Nephron (organoid): ENCODE results near the gene THAP7.
A peak's percentile ranks its signal among the peaks of the same experiment; 100 is the strongest.

ENCODE experiments used
- H3K27ac Mint-ChIP-seq, 3 experiments: 2 replicates each; pipeline ENCODE4 v1.8.0; 2020; ENCODE audit warnings: mixed read lengths in 3 of 3, mild to moderate bottlenecking in 2 of 3, moderate library complexity in 1 of 3
- H3K27me3 Mint-ChIP-seq: 2 replicates; pipeline ENCODE4 v1.8.0; 2021; ENCODE audit warnings: low read depth, mild to moderate bottlenecking, moderate library complexity, mixed read lengths
- H3K36me3 Mint-ChIP-seq: 2 replicates; pipeline ENCODE4 v1.8.0; 2020; ENCODE audit warnings: low read depth, mixed read lengths
- H3K4me1 Mint-ChIP-seq: 2 replicates; pipeline ENCODE4 v1.8.0; 2020; ENCODE audit warnings: mixed read lengths
- H3K4me3 Mint-ChIP-seq, 3 experiments: 2 replicates each; pipeline ENCODE4 v1.8.0; 2020; ENCODE audit warnings: mild to moderate bottlenecking in 3 of 3, mixed read lengths in 3 of 3, moderate library complexity in 2 of 3
- H3K9me3 Mint-ChIP-seq: 2 replicates; pipeline ENCODE4 v1.8.0; 2020; ENCODE audit warnings: mixed read lengths
- TF ChIP-seq, protein P1 (sequence below), 3 experiments: fragments of 200-600 bp; sonication (generic); IDR thresholded peaks; one replicate each; pipeline ENCODE4 v1.5.0; 2021; ENCODE audit warnings: antibody characterized with exemption in 3 of 3; ENCODE audit not compliant: unreplicated experiment in 3 of 3

Gene THAP7

DNA sequence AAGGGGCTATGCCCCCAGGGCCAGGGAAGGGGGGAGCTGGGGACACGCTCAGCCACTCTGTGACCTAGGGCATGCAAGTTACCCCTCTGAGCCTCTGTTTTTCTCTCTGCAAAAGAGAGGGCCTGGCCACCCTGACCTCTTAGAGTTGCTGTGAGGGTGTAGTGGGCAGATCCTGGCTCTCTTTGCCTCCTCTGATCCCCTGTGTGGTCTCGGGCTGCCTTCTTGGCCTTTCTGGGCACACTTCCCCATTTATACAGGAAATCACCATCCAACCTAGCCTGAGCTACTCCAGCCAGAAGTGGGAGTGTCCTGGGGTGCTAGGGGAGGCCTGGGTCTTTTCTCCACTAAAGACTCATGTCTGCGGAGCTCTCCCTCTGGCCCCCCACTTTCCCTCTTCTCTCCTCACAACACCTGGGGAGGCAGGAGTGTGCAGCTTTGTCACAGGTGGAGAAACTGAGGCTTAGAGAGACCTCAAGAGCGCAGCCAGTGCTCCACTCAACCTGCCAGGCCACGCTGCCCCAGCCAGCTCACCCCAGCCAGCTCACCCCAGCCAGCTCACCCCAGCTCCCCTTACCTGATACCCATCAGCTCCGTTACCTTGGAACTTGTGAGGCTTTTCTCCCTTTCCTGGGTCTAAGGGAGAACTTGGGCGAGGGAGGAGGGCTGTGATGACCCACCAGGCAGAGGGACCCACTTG, 33.5 kb downstream of the THAP7 start:
- TF ChIP-seq, protein P1, sequence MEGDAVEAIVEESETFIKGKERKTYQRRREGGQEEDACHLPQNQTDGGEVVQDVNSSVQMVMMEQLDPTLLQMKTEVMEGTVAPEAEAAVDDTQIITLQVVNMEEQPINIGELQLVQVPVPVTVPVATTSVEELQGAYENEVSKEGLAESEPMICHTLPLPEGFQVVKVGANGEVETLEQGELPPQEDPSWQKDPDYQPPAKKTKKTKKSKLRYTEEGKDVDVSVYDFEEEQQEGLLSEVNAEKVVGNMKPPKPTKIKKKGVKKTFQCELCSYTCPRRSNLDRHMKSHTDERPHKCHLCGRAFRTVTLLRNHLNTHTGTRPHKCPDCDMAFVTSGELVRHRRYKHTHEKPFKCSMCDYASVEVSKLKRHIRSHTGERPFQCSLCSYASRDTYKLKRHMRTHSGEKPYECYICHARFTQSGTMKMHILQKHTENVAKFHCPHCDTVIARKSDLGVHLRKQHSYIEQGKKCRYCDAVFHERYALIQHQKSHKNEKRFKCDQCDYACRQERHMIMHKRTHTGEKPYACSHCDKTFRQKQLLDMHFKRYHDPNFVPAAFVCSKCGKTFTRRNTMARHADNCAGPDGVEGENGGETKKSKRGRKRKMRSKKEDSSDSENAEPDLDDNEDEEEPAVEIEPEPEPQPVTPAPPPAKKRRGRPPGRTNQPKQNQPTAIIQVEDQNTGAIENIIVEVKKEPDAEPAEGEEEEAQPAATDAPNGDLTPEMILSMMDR (IDR thresholded peaks at IDR 0.05; ENCODE audit: unreplicated experiment in 3 of 3), result no peak
- H3K36me3 Mint-ChIP-seq, result no peaks in the 10 kb centered on the region
- no peaks in the 10 kb centered on the region for H3K9me3 Mint-ChIP-seq
- H3K27me3 Mint-ChIP-seq, result peaks cover 35% of the 10 kb centered on the region
- H3K4me1 Mint-ChIP-seq, result no peaks in the 10 kb centered on the region
- H3K4me3 Mint-ChIP-seq, result no peak overlapping the region
- H3K27ac Mint-ChIP-seq, result no peak overlapping the region

DNA sequence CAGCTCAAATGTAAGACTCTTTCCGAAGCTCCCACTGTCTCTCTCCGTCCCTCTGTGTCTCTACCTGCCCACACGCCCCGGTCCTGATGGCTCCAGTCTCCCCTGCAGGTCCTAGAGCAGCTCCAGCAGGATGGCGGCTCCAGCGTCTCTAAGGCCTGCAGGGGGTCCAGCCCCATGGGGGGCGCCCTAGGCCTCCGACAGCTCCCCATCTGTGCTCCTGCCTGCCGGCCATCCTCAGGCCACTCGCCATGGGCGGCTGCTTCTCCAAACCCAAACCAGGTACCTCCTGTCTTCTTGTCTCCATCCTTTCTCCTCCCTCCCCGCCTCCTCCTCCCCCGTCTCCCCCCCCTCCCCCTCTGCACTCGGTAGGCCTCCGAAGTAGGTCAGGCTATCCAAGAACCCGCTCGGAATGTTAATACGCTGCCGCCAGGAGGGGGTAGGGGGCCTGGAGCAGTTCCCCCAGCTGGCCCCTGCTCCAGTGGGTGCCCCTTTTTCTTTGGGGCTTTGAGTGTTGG, 34.2 kb downstream of the THAP7 start:
- H3K4me3 Mint-ChIP-seq, result peak overlapping the region in 2 of 3 experiments; percentile 40 to 43
- H3K27ac Mint-ChIP-seq, result no peak overlapping the region
- no peaks in the 10 kb centered on the region for H3K9me3 Mint-ChIP-seq
- TF ChIP-seq, protein P1 (IDR thresholded peaks at IDR 0.05; ENCODE audit: unreplicated experiment in 3 of 3), result no peak
- H3K27me3 Mint-ChIP-seq, result peaks cover 41% of the 10 kb centered on the region
- no peaks in the 10 kb centered on the region for H3K4me1 Mint-ChIP-seq
- no peaks in the 10 kb centered on the region for H3K36me3 Mint-ChIP-seq

DNA sequence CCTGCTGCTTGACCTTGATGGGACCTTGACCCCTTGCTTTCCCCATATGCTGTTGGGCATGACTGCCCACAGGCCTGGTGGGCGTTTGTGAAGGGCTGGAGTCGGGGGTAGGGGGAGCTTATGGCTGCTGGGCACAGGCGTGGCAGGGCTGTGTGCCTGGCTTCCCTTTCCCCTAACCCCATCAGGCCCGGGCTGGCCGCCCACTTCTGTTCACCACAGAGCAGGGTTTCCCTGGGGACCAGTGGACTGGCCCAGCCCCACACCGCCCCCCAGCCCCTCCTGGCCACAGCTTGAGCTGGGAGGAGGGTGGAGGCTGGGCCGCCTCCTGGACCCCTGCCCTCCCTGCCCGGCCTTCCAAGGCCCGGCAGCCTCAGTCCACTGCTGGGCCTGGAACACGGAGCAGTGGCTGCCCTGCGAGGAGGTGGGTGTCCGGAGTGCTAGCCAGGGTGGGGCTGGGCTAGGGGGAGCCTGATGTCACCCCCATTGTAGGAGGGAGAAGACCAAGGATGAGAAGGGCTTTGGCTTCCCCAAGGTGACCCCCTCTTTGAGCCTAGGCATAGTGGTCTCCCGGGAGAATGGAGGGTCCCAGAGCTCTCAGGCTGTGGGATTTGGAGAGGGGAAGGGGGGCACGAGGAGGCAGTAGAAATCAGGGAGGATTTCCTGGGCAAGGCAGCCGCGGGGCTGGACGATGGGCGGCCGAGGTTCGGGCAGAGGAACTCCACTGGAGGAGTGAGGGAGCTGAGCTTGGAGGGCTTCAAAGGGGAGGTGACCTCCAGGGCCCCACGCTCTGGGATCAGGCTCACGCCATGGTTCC, 34.8 kb downstream of the THAP7 start, which contains the start of gene AIFM3:
AIFM3 (plus strand) TSS at position 373 of the 814 bp plus-strand sequence. CDS start 690 bp downstream, outside the sequence.
- Mint-ChIP-seq H3K36me3 (no peaks in the 10 kb centered on the region), H3K9me3 (no peaks in the 10 kb centered on the region), H3K4me3 (peak within 1 kb of the TSS in 2 of 3 experiments; percentile 40 to 43), H3K27me3 (peaks cover 41% of the 10 kb centered on the region), H3K27ac (no peak within 1 kb of the TSS), H3K4me1 (no peaks in the 10 kb centered on the region)
- TF ChIP-seq, protein P1 (IDR thresholded peaks at IDR 0.05; ENCODE audit: unreplicated experiment in 3 of 3), result no peak

DNA sequence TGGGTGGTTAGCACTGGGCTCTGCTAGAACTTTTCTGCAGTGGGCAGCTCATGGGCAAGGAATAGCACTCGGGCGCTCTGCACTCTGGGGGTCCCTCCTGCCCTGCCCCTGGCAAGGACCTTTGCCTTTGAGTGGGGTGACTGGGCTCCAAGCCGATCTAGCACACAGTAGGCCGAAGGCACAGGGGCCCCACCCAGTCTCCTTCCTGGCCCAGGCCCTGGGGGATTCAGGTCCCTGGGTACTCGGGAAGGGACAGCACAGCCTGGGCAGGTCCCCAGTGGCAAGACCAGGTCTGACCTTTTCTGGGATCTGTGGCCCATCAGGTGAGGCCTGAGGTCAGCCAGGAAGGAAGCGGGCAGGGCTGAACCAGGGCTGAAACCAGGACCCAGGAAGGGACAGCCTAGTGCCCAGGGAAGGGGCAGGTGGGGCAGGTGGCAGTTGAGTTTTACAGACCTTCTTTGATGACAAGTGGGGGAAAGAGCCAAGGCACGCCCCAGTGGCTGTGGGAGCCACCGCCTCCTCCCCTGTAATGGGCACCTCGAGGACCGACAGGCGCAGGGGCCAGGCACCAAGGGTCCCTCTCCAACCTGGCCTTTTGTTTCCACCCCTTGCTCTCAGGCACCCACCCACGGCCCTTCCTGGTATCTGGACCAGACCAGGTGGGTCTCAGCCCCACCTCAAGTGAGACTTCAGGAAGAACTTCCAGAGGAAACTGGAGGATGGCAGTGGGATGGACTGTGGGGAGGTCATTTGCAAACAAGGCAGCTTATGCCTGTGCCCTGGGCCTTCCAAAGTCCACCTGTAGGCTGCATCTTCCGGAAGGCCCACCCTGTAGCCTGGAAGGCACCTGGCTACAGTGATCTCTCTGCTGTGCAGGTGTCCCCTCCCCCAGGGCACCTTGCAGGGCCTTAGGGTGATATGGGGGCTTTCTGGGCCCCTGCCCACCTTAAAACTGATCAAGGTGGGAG, 35.7 kb downstream of the THAP7 start:
- no peak overlapping the region for H3K27ac Mint-ChIP-seq
- H3K4me1 Mint-ChIP-seq, result no peaks in the 10 kb centered on the region
- TF ChIP-seq, protein P1 (IDR thresholded peaks at IDR 0.05; ENCODE audit: unreplicated experiment in 3 of 3), result no peak
- peaks cover 47% of the 10 kb centered on the region for H3K27me3 Mint-ChIP-seq
- H3K36me3 Mint-ChIP-seq, result no peaks in the 10 kb centered on the region
- H3K4me3 Mint-ChIP-seq, result peak overlapping the region; percentile 29 to 57 (median 38)
- H3K9me3 Mint-ChIP-seq, result no peaks in the 10 kb centered on the region

DNA sequence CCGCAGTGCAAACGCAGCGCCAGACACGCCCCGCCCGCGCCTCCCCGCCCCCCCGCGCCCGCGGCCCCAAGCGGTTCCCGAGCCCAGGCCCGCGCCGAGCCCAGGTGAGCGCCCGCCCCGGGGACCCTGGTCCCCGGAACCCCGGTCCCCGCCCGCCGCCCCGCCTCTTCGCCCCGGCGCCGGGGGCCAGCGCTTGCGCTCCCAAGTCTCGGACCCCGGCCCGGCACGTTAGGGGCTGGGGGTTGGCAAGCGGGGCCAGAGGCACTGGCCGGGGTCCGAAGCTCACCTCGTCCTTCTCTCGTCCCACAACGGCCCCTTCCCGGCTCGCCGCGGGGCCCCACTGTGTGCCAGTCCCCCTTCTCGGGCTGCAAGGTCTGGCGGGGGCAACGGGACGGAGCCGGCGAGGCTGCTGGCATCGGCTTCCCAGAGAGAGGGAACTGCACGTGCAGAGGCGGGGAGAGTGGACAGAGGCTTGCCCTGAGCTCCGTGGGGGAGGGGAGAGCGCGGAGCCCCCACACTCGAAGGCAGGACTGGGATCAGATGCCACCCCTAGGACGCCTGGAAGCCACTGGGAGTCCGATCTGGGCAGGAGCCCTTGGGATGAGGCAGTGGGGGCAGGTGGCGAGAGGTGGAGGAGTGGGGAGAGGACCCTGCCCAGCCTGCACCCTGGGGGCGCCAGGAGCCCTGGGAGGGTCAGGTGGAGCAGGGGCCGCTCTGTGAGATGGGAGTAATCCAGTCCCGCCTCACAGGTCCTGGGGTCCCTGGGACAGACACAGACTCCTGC, 36.6 kb downstream of the THAP7 start:
- Mint-ChIP-seq H3K4me3 (peak overlapping the region; percentile 29 to 66 (median 57)), H3K4me1 (no peaks in the 10 kb centered on the region), H3K9me3 (no peaks in the 10 kb centered on the region), H3K27me3 (peaks cover 53% of the 10 kb centered on the region), H3K36me3 (no peaks in the 10 kb centered on the region), H3K27ac (no peak overlapping the region)
- TF ChIP-seq, protein P1 (IDR thresholded peaks at IDR 0.05; ENCODE audit: unreplicated experiment in 3 of 3), result no peak
